Stimulated activated memory B cell treated with anti-CD40 and anti-IgM and Interleukin-4, amounts not matched to agents 10 μg/mL and 1 μg/mL and 100 μg/mL, for 72 hours (primary cell): Measurements from ENCODE around the gene MYPN.
"Not testable (repeated sequence)": the region's sequence is repeated elsewhere in the genome, so short reads cannot be mapped to it uniquely, and the experiment has no call there.

Experiments used
- ATAC-seq: fragments of 150-1000 bp; cut with Tn5 transposase; 2 replicates; pipeline ENCODE4 v1.10.0; 2021
- H3K27ac Mint-ChIP-seq: one replicate; pipeline ENCODE4 v1.8.0; 2022; ENCODE audit warnings: mild to moderate bottlenecking, mixed read lengths
- H3K27me3 Mint-ChIP-seq: one replicate; pipeline ENCODE4 v1.8.0; 2022; ENCODE audit warnings: mixed read lengths
- H3K36me3 Mint-ChIP-seq: one replicate; pipeline ENCODE4 v1.8.0; 2022; ENCODE audit warnings: mixed read lengths
- H3K4me1 Mint-ChIP-seq: one replicate; pipeline ENCODE4 v1.8.0; 2022; ENCODE audit warnings: mixed read lengths
- H3K4me3 Mint-ChIP-seq: one replicate; pipeline ENCODE4 v1.8.0; 2022; ENCODE audit warnings: mild to moderate bottlenecking, moderate library complexity, mixed read lengths
- H3K9me3 Mint-ChIP-seq: one replicate; pipeline ENCODE4 v1.8.0; 2022; ENCODE audit warnings: mixed read lengths

MYPN gene

GRCh38 chr10:68233046-68233445 is 123.8 kb downstream of the MYPN start:
- Mint-ChIP-seq H3K4me1 (peaks cover 6% of the 10 kb centered on the region), H3K27me3 (peaks cover 25% of the 10 kb centered on the region), H3K36me3 (no peaks in the 10 kb centered on the region), H3K27ac (no peak overlapping the region), H3K4me3 (no peak overlapping the region), H3K9me3 (no peaks in the 10 kb centered on the region)
- ATAC-seq, result no peak

DNA sequence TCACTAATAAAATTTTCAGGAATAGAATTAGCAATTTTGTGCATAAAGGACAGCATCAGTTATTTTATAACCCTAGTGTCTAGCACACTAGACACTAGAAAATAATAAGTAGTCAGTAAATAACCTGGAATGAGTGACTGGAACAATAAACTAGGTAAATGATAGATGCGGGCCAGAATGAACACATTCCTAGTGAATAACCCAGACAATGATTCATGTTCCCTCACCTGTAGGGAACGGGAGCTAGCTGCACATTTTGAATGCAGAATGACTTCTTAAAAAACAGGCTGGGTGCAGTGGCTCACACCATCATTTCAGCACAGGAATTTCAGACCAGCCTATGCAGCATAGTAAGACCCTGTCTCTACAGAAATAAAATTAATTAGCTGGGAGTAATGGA is 125.8 kb downstream of the MYPN start:
- peaks cover 6% of the 10 kb centered on the region for H3K4me1 Mint-ChIP-seq
- no peak overlapping the region for H3K27ac Mint-ChIP-seq
- ATAC-seq, result no peak
- H3K36me3 Mint-ChIP-seq, result no peaks in the 10 kb centered on the region
- H3K4me3 Mint-ChIP-seq, result no peak overlapping the region
- no peaks in the 10 kb centered on the region for H3K9me3 Mint-ChIP-seq
- H3K27me3 Mint-ChIP-seq, result peaks cover 10% of the 10 kb centered on the region

- no peaks in the 10 kb centered on the region for H3K36me3 Mint-ChIP-seq
- no peak for ATAC-seq
- H3K9me3 Mint-ChIP-seq, result no peaks in the 10 kb centered on the region
- no peak overlapping the region for H3K27ac Mint-ChIP-seq
- no peak overlapping the region for H3K4me3 Mint-ChIP-seq
- H3K4me1 Mint-ChIP-seq, result peaks cover 6% of the 10 kb centered on the region
- peaks cover 10% of the 10 kb centered on the region for H3K27me3 Mint-ChIP-seq
Observed at GRCh38 chr10:68235581-68235980, 126.3 kb downstream of the MYPN start.

DNA sequence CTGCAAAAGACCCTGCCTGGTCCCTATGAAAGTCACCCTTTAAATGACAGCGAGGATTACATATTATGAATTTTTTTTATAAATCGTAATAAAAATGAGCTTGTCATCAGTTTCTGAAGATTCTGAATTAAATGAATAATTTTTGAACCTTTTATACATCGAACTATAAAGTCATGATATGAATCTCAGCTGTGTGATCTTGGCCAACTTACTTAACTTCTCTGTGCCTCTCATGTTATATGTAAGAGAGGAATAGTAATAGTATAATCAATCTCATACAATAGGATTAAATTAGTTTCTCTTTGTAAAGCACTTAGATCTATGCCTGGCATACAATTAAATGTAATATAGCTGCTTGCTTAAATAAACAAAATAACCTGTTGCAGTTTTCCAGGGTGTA is 127.9 kb downstream of the MYPN start:
- no peaks in the 10 kb centered on the region for H3K36me3 Mint-ChIP-seq
- no peaks in the 10 kb centered on the region for H3K4me1 Mint-ChIP-seq
- no peak for ATAC-seq
- H3K27me3 Mint-ChIP-seq, result peaks cover 3% of the 10 kb centered on the region
- no peak overlapping the region for H3K4me3 Mint-ChIP-seq
- no peaks in the 10 kb centered on the region for H3K9me3 Mint-ChIP-seq
- H3K27ac Mint-ChIP-seq, result no peak overlapping the region

DNA sequence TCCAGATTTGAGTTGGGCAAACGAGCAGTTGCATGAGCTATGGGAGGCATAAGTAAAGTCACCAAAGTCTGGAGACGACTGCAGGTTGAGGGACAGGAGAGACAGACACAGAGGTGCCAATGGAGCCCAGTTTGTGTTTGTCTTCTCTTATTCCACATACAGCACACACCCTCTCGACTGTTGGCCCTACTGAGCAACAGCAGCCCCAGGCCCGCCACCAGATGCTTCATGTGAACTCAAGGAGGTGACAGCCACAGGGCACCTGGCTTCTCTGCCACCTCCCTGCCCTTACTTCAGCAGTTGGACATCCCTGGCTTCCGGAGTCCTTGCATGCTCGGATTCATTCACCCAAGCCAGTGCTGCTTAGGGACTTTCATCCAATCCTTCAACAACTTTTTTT is 129.1 kb downstream of the MYPN start:
- no peak for ATAC-seq
- Mint-ChIP-seq H3K36me3 (no peaks in the 10 kb centered on the region), H3K4me1 (no peaks in the 10 kb centered on the region), H3K27ac (no peak overlapping the region), H3K4me3 (no peak overlapping the region), H3K9me3 (no peaks in the 10 kb centered on the region), H3K27me3 (no peaks in the 10 kb centered on the region)

- Mint-ChIP-seq H3K4me1 (no peaks in the 10 kb centered on the region), H3K27me3 (no peaks in the 10 kb centered on the region), H3K9me3 (no peaks in the 10 kb centered on the region), H3K4me3 (no peak overlapping the region), H3K36me3 (no peaks in the 10 kb centered on the region), H3K27ac (no peak overlapping the region)
- ATAC-seq, result no peak
Observed at GRCh38 chr10:68239069-68239468, 129.8 kb downstream of the MYPN start.

- H3K9me3 Mint-ChIP-seq, result no peaks in the 10 kb centered on the region
- no peaks in the 10 kb centered on the region for H3K4me1 Mint-ChIP-seq
- ATAC-seq, result no peak
- no peak overlapping the region for H3K4me3 Mint-ChIP-seq
- no peaks in the 10 kb centered on the region for H3K27me3 Mint-ChIP-seq
- no peak overlapping the region for H3K27ac Mint-ChIP-seq
- no peaks in the 10 kb centered on the region for H3K36me3 Mint-ChIP-seq
Observed at GRCh38 chr10:68239596-68240150, 130.4 kb downstream of the MYPN start.

DNA sequence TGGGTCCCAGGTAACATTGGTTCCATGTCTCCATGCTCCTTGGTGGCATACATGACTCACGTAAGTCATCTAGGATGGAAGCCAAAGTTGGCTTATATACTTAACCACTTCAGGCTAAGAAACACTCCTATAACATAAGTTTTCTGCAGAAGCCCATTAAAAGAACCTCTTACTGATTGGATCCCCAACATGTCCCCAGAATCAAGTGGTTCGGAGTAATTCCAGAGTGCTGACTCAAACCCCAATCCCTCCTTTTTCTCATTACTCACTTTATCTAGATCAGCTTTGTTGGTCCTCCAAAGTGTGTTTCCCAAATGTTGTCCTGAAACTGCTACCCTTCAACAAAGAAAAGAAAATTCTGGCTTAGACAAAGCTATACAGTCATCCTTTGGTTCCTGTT is 132.8 kb downstream of the MYPN start:
- no peak for ATAC-seq
- Mint-ChIP-seq H3K36me3 (no peaks in the 10 kb centered on the region), H3K27ac (no peak overlapping the region), H3K4me1 (no peaks in the 10 kb centered on the region), H3K27me3 (no peaks in the 10 kb centered on the region), H3K4me3 (no peak overlapping the region), H3K9me3 (no peaks in the 10 kb centered on the region)

- not testable (repeated sequence) for H3K27ac Mint-ChIP-seq, H3K36me3 Mint-ChIP-seq, H3K9me3 Mint-ChIP-seq, ATAC-seq, H3K4me3 Mint-ChIP-seq, H3K4me1 Mint-ChIP-seq, H3K27me3 Mint-ChIP-seq
Observed at GRCh38 chr10:68246397-68246796, 137.1 kb downstream of the MYPN start.

GRCh38 chr10:68247931-68248330 is 138.6 kb downstream of the MYPN start:
- Mint-ChIP-seq H3K4me3 (no peak overlapping the region), H3K27ac (no peak overlapping the region), H3K4me1 (peaks cover 9% of the 10 kb centered on the region), H3K27me3 (no peaks in the 10 kb centered on the region), H3K9me3 (no peaks in the 10 kb centered on the region), H3K36me3 (no peaks in the 10 kb centered on the region)
- no peak for ATAC-seq

GRCh38 chr10:68249297-68249696 is 140.0 kb downstream of the MYPN start:
- Mint-ChIP-seq H3K27me3 (no peaks in the 10 kb centered on the region), H3K9me3 (no peaks in the 10 kb centered on the region), H3K4me3 (no peak overlapping the region), H3K4me1 (peaks cover 9% of the 10 kb centered on the region), H3K27ac (no peak overlapping the region), H3K36me3 (no peaks in the 10 kb centered on the region)
- no peak for ATAC-seq

DNA sequence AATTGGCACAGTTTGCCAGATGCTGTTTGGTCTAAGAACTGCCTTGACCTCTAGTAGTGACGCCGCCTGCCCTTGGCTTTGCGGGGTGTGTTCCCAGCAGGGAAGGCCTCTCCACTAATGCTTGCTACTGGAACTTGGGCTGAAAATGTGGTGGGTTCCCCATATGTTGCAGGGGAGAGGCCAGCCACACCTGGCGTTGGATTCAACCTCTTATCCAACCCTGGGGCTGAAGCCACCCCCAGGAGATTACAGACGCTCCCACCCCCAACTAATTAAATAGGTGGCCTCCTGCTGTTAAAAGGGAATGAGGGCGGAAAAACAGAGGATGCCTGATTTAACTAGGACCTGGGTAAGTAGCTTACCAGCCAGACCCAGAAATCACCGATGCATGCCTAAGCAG is 141.9 kb downstream of the MYPN start:
- no peak for ATAC-seq
- no peak overlapping the region for H3K27ac Mint-ChIP-seq
- no peak overlapping the region for H3K4me3 Mint-ChIP-seq
- no peaks in the 10 kb centered on the region for H3K9me3 Mint-ChIP-seq
- no peaks in the 10 kb centered on the region for H3K27me3 Mint-ChIP-seq
- H3K4me1 Mint-ChIP-seq, result peaks cover 9% of the 10 kb centered on the region
- H3K36me3 Mint-ChIP-seq, result no peaks in the 10 kb centered on the region

DNA sequence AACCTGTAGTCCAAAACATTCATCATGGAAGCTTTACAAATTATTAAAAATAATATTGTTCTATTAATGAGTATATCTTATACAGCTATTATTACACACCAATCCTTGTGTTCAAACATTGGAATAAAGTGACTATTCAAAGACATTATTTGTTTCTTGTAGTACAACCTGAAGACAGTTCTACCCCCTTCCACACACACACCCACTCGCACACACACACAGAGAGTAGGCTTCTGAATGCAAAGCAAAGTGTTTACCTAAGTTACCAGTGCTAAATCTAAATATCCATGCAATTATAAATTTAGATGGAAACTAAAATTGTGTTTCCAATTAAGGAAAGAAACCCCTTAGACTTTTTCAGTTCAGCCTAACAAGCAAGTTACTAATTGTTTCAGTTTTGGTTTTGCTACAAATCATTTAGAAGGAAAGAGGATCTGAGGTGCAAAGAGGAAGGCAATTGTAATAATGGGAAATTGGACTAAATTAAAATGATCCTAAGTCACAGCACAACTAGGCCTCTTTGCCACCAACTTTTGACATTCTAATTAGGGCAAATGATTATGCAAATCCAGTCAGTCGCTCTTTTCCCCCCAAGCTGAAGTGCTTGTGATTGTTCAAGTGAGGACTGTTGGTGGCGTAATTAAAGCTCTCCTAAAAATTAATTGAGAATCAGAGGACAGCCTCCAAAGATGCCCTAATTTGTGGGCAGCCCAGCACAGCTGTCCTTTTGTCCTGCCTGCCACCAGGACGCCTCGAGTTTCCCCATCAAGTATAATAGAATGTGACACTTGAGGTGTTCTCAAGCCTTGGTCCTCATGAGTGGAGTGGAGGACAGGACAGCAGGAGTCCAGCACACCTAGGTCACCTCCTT is 142.6 kb downstream of the MYPN start:
- H3K27me3 Mint-ChIP-seq, result no peaks in the 10 kb centered on the region
- peaks cover 9% of the 10 kb centered on the region for H3K4me1 Mint-ChIP-seq
- no peak overlapping the region for H3K4me3 Mint-ChIP-seq
- no peak overlapping the region for H3K27ac Mint-ChIP-seq
- no peak for ATAC-seq
- H3K36me3 Mint-ChIP-seq, result no peaks in the 10 kb centered on the region
- H3K9me3 Mint-ChIP-seq, result no peaks in the 10 kb centered on the region

- no peaks in the 10 kb centered on the region for H3K36me3 Mint-ChIP-seq
- no peaks in the 10 kb centered on the region for H3K27me3 Mint-ChIP-seq
- H3K4me1 Mint-ChIP-seq, result peaks cover 9% of the 10 kb centered on the region
- H3K27ac Mint-ChIP-seq, result no peak overlapping the region
- no peak overlapping the region for H3K4me3 Mint-ChIP-seq
- H3K9me3 Mint-ChIP-seq, result no peaks in the 10 kb centered on the region
- ATAC-seq, result no peak
Observed at GRCh38 chr10:68253346-68253745, 144.1 kb downstream of the MYPN start.

DNA sequence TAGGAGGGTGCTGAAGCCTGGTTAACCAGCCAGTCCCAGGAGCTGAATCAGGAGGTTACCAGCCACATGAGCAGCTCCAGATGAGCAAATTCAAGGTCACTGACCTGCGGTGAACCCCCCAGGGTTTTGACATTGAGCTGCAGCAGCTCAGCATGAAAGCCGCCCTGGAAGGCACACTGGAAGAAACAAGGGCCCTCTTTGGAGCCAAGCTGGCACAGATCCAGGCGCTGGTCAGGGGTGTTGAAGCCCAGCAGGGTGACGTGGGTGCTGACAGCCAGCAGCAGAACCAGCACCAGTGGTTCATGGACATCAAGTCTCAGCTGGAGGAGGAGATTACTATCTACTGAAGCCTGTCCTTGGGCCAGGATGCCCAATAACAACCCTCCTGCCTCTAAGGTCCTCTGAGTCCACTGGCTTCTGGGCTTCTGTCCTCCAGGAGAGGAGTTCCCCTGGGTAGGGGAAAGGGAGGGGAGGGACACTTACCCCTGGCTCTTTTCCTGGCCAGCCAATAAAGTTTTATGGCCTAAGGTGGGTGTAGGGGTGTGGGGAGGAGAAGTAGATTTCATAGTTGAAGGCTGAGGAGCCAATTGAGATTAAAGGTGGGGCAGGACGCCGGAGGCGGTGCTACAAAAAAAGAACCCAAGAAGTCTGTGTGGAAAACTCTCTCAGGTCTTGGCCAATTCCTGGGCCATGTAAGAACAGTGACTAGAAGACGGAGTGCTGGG is 152.0 kb downstream of the MYPN start:
- Mint-ChIP-seq H3K4me3 (no peak overlapping the region), H3K27ac (no peak overlapping the region), H3K9me3 (peaks cover 8% of the 10 kb centered on the region), H3K27me3 (no peaks in the 10 kb centered on the region), H3K36me3 (no peaks in the 10 kb centered on the region), H3K4me1 (no peaks in the 10 kb centered on the region)
- no peak for ATAC-seq
